HG02798 (cell line): ENCODE results near the gene CES4A.
A peak's percentile ranks its signal among the peaks of the same experiment; 100 is the strongest.
"Not testable (repeated sequence)": the region's sequence is repeated elsewhere in the genome, so short reads cannot be mapped to it uniquely, and the experiment has no call there.

Source experiments
- ATAC-seq: cut with Tn5 transposase; IDR thresholded peaks from one replicate; pipeline ENCODE4 v1.9.1; 2021; ENCODE audit warnings: mild to moderate bottlenecking; ENCODE audit not compliant: unreplicated experiment, poor library complexity

CES4A gene

GRCh38 chr16:66988197-66988788 lies at the start of gene CES4A:
Gene CES4A, plus strand, starts transcription at chr16:66988589. Its CDS starts 184 bp downstream, at chr16:66988773.
- ATAC-seq: no peak

- no peak for ATAC-seq
These were observed 49.0 kb upstream of the CES4A start for GRCh38 chr16:66939366-66939765.

GRCh38 chr16:66940236-66940635 lies 48.2 kb upstream of the CES4A start:
- no peak for ATAC-seq

- ATAC-seq: no peak
These were observed 45.4 kb upstream of the CES4A start for GRCh38 chr16:66942981-66943380.

- ATAC-seq: no peak
These were observed 44.8 kb upstream of the CES4A start for GRCh38 chr16:66943426-66944053.

GRCh38 chr16:66944054-66944441 lies 44.3 kb upstream of the CES4A start:
- no peak for ATAC-seq

GRCh38 chr16:66944971-66945370 lies 43.4 kb upstream of the CES4A start:
- not testable (repeated sequence) for ATAC-seq

- no peak for ATAC-seq
These were observed 42.5 kb upstream of the CES4A start for GRCh38 chr16:66945939-66946338.

GRCh38 chr16:66946541-66946940 lies 41.8 kb upstream of the CES4A start:
- no peak for ATAC-seq

- ATAC-seq: no peak
These were observed 41.5 kb upstream of the CES4A start for GRCh38 chr16:66946974-66947301.

GRCh38 chr16:66947302-66948065 lies 40.9 kb upstream of the CES4A start:
- ATAC-seq: peak; percentile 70

GRCh38 chr16:66948134-66948836 lies 40.1 kb upstream of the CES4A start:
- no peak for ATAC-seq

GRCh38 chr16:66948837-66949225 lies 39.6 kb upstream of the CES4A start:
- no peak for ATAC-seq

GRCh38 chr16:66949472-66949871 lies 38.9 kb upstream of the CES4A start:
- ATAC-seq: no peak

- no peak for ATAC-seq
These were observed 38.0 kb upstream of the CES4A start for GRCh38 chr16:66950437-66950836.

GRCh38 chr16:66950971-66951790 lies 37.2 kb upstream of the CES4A start:
- no peak for ATAC-seq

GRCh38 chr16:66952430-66953110 lies 35.8 kb upstream of the CES4A start:
- no peak for ATAC-seq

GRCh38 chr16:66953462-66954096 lies 34.8 kb upstream of the CES4A start:
- ATAC-seq: no peak

GRCh38 chr16:66954097-66954659 lies 34.2 kb upstream of the CES4A start:
- ATAC-seq: no peak
